Measurements from ENCODE around the gene CACNB3. TPM values are rescaled to one million over a fixed set of nuclear protein-coding genes. Genes with fewer than 3 reads are reported as not detected.
A peak's percentile ranks its signal among the peaks of the same experiment; 100 is the strongest.

Gene CACNB3
- total and polyA plus RNA-seq, 4 donors = 0.92 to 1.9 (median 1.2) TPM

GRCh38 chr12:48788854-48789775, 29.2 kb upstream of the CACNB3 start, which contains the start of gene ADCY6:
TSS of gene ADCY6 (minus strand) at chr12:48789089. CDS start at chr12:48783434, 5,655 bp downstream.
- TF ChIP-seq HNF4A (conservative IDR thresholded peaks at IDR 0.05) = peak; percentile 53 to 63
- peak; percentile 26 for TF ChIP-seq MAX (IDR thresholded peaks at IDR 0.05)
- peak in 1 of 2 donors; percentile 70 for TF ChIP-seq GABPA (IDR thresholded peaks at IDR 0.05 in 1 of 2, conservative IDR thresholded peaks at IDR 0.05 in 1 of 2)
- peak; percentile 26 for TF ChIP-seq REST (IDR thresholded peaks at IDR 0.05)
- TF ChIP-seq RXRA (IDR thresholded peaks at IDR 0.05) = peak in 1 of 2 donors; percentile 5
- no peak for TF ChIP-seq FOXA1 (IDR thresholded peaks at IDR 0.05)
- Histone ChIP-seq H3K27ac (ENCODE audit: low read depth in 1 of 2, low read length in 2 of 2) (peak within 1 kb of the TSS; percentile 62 to 87), H3K9me3 (ENCODE audit: control insufficient read depth in 4 of 4, low read length in 3 of 4) (no peaks in the 10 kb centered on the region), H3K4me3 (ENCODE audit: low read depth in 1 of 3, low read length in 3 of 3) (peak within 1 kb of the TSS; percentile 75 to 97 (median 83)), H3K36me3 (ENCODE audit: control insufficient read depth in 4 of 4, insufficient read depth in 3 of 4, low read depth in 1 of 4, low read length in 3 of 4) (no peaks in the 10 kb centered on the region), H3K27me3 (ENCODE audit: control insufficient read depth in 4 of 4, insufficient read depth in 4 of 4, low read length in 3 of 4) (no peaks in the 10 kb centered on the region), H3K9ac (ENCODE audit: low read depth in 1 of 2, low read length in 2 of 2) (peak within 1 kb of the TSS; percentile 1 to 66), H3K4me1 (ENCODE audit: control insufficient read depth in 4 of 4, insufficient read depth in 4 of 4, low read length in 3 of 4) (peaks cover 1 to 22% (median 15%) of the 10 kb centered on the region in 4 donors)
- under 1% methylated on average over 86 of the region's 86 CpGs for WGBS
- peak; percentile 68 for DNase-seq (ENCODE audit: low spot score)

GRCh38 chr12:48789858-48790326, 28.4 kb upstream of the CACNB3 start:
- 8% methylated on average over 4 of the region's 4 CpGs for WGBS
- DNase-seq (ENCODE audit: low spot score) = no peak
- no peaks in the 10 kb centered on the region for H3K27me3 ChIP-seq (ENCODE audit: control insufficient read depth in 4 of 4, insufficient read depth in 4 of 4, low read length in 3 of 4)
- no peaks in the 10 kb centered on the region for H3K9me3 ChIP-seq (ENCODE audit: control insufficient read depth in 4 of 4, low read length in 3 of 4)
- H3K36me3 ChIP-seq (ENCODE audit: control insufficient read depth in 4 of 4, insufficient read depth in 3 of 4, low read depth in 1 of 4, low read length in 3 of 4) = no peaks in the 10 kb centered on the region
- no peak for TF ChIP-seq SP1 (IDR thresholded peaks at IDR 0.05)
- no peak for TF ChIP-seq TAF1 (conservative IDR thresholded peaks at IDR 0.05)
- TF ChIP-seq FOXA2 (IDR thresholded peaks at IDR 0.05) = no peak
- TF ChIP-seq CTCF (IDR thresholded peaks at IDR 0.05; ENCODE audit: low read depth, low read length, missing input control) = no peak
- no peak for TF ChIP-seq RAD21 (IDR thresholded peaks at IDR 0.05)
- no peak for TF ChIP-seq HNF4G (IDR thresholded peaks at IDR 0.05)
- no peak for TF ChIP-seq JUND (IDR thresholded peaks at IDR 0.05)
- no peak for TF ChIP-seq REST (IDR thresholded peaks at IDR 0.05)
- no peak for TF ChIP-seq GABPA (IDR thresholded peaks at IDR 0.05 in 1 of 2, conservative IDR thresholded peaks at IDR 0.05 in 1 of 2)
- TF ChIP-seq EGR1 (IDR thresholded peaks at IDR 0.05; ENCODE audit: low read depth in 2 of 2) = no peak
- TF ChIP-seq MAX (IDR thresholded peaks at IDR 0.05) = no peak
- no peak for TF ChIP-seq ATF3 (IDR thresholded peaks at IDR 0.05)
- no peak for TF ChIP-seq ZBTB33 (IDR thresholded peaks at IDR 0.05)
- no peak for TF ChIP-seq RXRA (IDR thresholded peaks at IDR 0.05)
- no peak for TF ChIP-seq YY1 (IDR thresholded peaks at IDR 0.05)
- no peak for TF ChIP-seq NR2F2 (IDR thresholded peaks at IDR 0.05)
- TF ChIP-seq FOXA1 (IDR thresholded peaks at IDR 0.05) = no peak
- TF ChIP-seq HNF4A (conservative IDR thresholded peaks at IDR 0.05) = no peak
- peaks cover 1 to 22% (median 15%) of the 10 kb centered on the region in 4 donors for H3K4me1 ChIP-seq (ENCODE audit: control insufficient read depth in 4 of 4, insufficient read depth in 4 of 4, low read length in 3 of 4)
- H3K27ac ChIP-seq (ENCODE audit: low read depth in 1 of 2, low read length in 2 of 2) = peak overlapping the region in 1 of 2 donors; percentile 87
- H3K4me3 ChIP-seq (ENCODE audit: low read depth in 1 of 3, low read length in 3 of 3) = peak overlapping the region in 2 of 3 donors; percentile 42 to 97
- no peak overlapping the region for H3K9ac ChIP-seq (ENCODE audit: low read depth in 1 of 2, low read length in 2 of 2)

Data from liver (tissue), 9 donors.